ENCODE data around the gene SFXN4. TPM values are rescaled to one million over a fixed set of nuclear protein-coding genes. Genes with fewer than 3 reads are reported as not detected.

Gene SFXN4
- total RNA-seq, 1 donor from 2014 or later, result 26.8 TPM

- Mint-ChIP-seq H3K4me3 (no peak overlapping the region), H3K27ac (no peak overlapping the region), H3K4me1 (ENCODE audit: unreplicated experiment) (no peaks in the 10 kb centered on the region)
These were observed 69.9 kb downstream of the SFXN4 start for GRCh38 chr10:119095640-119096039.

GRCh38 chr10:119090968-119091367 is 74.5 kb downstream of the SFXN4 start:
- peaks cover 3% of the 10 kb centered on the region for H3K27me3 Mint-ChIP-seq
- no peaks in the 10 kb centered on the region for H3K9me3 Mint-ChIP-seq
- TF ChIP-seq CTCF (conservative IDR thresholded peaks at IDR 0.05), result no peak
- H3K4me3 Mint-ChIP-seq, result no peak overlapping the region
- DNase-seq (ENCODE audit: extremely low spot score, unreplicated experiment), result no peak
- H3K36me3 Mint-ChIP-seq, result no peaks in the 10 kb centered on the region
- no peak overlapping the region for H3K27ac Mint-ChIP-seq
- H3K4me1 Mint-ChIP-seq (ENCODE audit: unreplicated experiment), result no peaks in the 10 kb centered on the region

More at GRCh38 chr10:119095640-119096039, 69.9 kb downstream of the SFXN4 start:
- no peak for TF ChIP-seq CTCF (conservative IDR thresholded peaks at IDR 0.05)
- H3K9me3 Mint-ChIP-seq, result no peaks in the 10 kb centered on the region
- no peak for DNase-seq (ENCODE audit: extremely low spot score, unreplicated experiment)
- no peaks in the 10 kb centered on the region for H3K27me3 Mint-ChIP-seq
- H3K36me3 Mint-ChIP-seq, result no peaks in the 10 kb centered on the region

Other genes with a start within 250 kb of the SFXN4 start
- 10.1 and 14.4 TPM in 2 replicates for gene NANOS1, start 136.0 kb downstream of the SFXN4 start, total RNA-seq (ENCODE audit: low replicate concordance)
- 132 and 141 TPM in 2 replicates for gene EIF3A, start 84.9 kb downstream of the SFXN4 start, total RNA-seq (ENCODE audit: low replicate concordance)
- gene DENND10, start 61.6 kb downstream of the SFXN4 start, total RNA-seq (ENCODE audit: low replicate concordance), result 39.4 and 42.7 TPM in 2 replicates
- 95.0 and 126 TPM in 2 replicates for gene PRDX3, start 13.1 kb upstream of the SFXN4 start, total RNA-seq (ENCODE audit: low replicate concordance)
- gene GRK5, start 41.9 kb upstream of the SFXN4 start, total RNA-seq (ENCODE audit: low replicate concordance), result 10.8 and 24.8 TPM in 2 replicates

All from type B pancreatic cell (in vitro differentiated cells).